ENCODE results near the gene ADRA2A.

GRCh38 chr10:111125102-111125501 lies 48.3 kb downstream of the ADRA2A start:
- no peak for TF ChIP-seq CTCF (IDR thresholded peaks at IDR 0.05)
- TF ChIP-seq POLR2A (IDR thresholded peaks at IDR 0.05) = no peak

Measured in heart left ventricle (tissue), 13 donors.